Trophoblast cell (in vitro differentiated cells and primary cell): ENCODE results near the gene TMEM232.

Experiments
- DNase-seq, 2 donors: peaks; one replicate each; pipeline ENCODE4 v3.0.0-alpha.2; 2016
- H2AFZ ChIP-seq: 2 replicates; pipeline ENCODE4 v1.6.1; 2013; ENCODE audit warnings: low read length, moderate library complexity, mild to moderate bottlenecking; ENCODE audit not compliant: insufficient read depth, poor library complexity
- H2AK5ac ChIP-seq: 2 replicates; pipeline ENCODE4 v1.6.1; 2013; ENCODE audit warnings: mild to moderate bottlenecking, low read length
- H2BK120ac ChIP-seq: 2 replicates; pipeline ENCODE4 v1.6.1; 2013; ENCODE audit warnings: low read length, mild to moderate bottlenecking, moderate library complexity; ENCODE audit not compliant: insufficient read depth, poor library complexity
- H2BK12ac ChIP-seq: 2 replicates; pipeline ENCODE4 v1.6.1; 2013; ENCODE audit warnings: mild to moderate bottlenecking, low read length, moderate library complexity
- H2BK5ac ChIP-seq: 2 replicates; pipeline ENCODE4 v1.6.1; 2013; ENCODE audit warnings: low read length, low read depth, moderate library complexity, mild to moderate bottlenecking; ENCODE audit not compliant: poor library complexity
- H3K14ac ChIP-seq: 2 replicates; pipeline ENCODE4 v1.6.1; 2013; ENCODE audit warnings: mild to moderate bottlenecking, low read length
- H3K18ac ChIP-seq: 2 replicates; pipeline ENCODE4 v1.6.1; 2013; ENCODE audit warnings: mild to moderate bottlenecking, low read length
- H3K23ac ChIP-seq: 2 replicates; pipeline ENCODE4 v1.6.1; 2013; ENCODE audit warnings: low read length
- H3K27ac ChIP-seq: 2 replicates; pipeline ENCODE4 v1.5.1; 2013; ENCODE audit warnings: low read depth, mild to moderate bottlenecking, inconsistent platforms, low read length, moderate library complexity
- H3K27me3 ChIP-seq: 2 replicates; pipeline ENCODE4 v1.6.1; 2013; ENCODE audit warnings: inconsistent platforms, mild to moderate bottlenecking, low read length, moderate library complexity; ENCODE audit not compliant: insufficient read depth
- H3K36me3 ChIP-seq, 2 experiments: 1 replicate in 1 of 2; 2 replicates in 1 of 2; pipeline ENCODE4 v1.6.1; 2013; ENCODE audit warnings: low read length in 2 of 2, mild to moderate bottlenecking in 2 of 2, moderate library complexity in 1 of 2; ENCODE audit not compliant: insufficient read depth in 2 of 2, control insufficient read depth in 1 of 2
- H3K4ac ChIP-seq: 2 replicates; pipeline ENCODE4 v1.6.1; 2013; ENCODE audit warnings: low read depth, mild to moderate bottlenecking, low read length, moderate library complexity
- H3K4me1 ChIP-seq, 2 experiments: 1 replicate in 1 of 2; 2 replicates in 1 of 2; pipeline ENCODE4 v1.6.1; 2013; ENCODE audit warnings: low read length in 2 of 2, mild to moderate bottlenecking in 2 of 2, moderate library complexity in 1 of 2; ENCODE audit not compliant: insufficient read depth in 2 of 2, control insufficient read depth in 1 of 2
- H3K4me2 ChIP-seq: 2 replicates; pipeline ENCODE4 v1.6.1; 2013; ENCODE audit warnings: inconsistent platforms, mild to moderate bottlenecking, low read length, moderate library complexity
- H3K4me3 ChIP-seq: 2 replicates; pipeline ENCODE4 v1.5.1; 2013; ENCODE audit warnings: mild to moderate bottlenecking, low read depth, low read length, inconsistent platforms
- H3K79me1 ChIP-seq: one replicate; pipeline ENCODE4 v1.6.1; 2013; ENCODE audit warnings: low read length
- H3K79me2 ChIP-seq: 2 replicates; pipeline ENCODE4 v1.6.1; 2013; ENCODE audit warnings: low read length, mild to moderate bottlenecking; ENCODE audit not compliant: control insufficient read depth, insufficient read depth, poor library complexity
- H3K9ac ChIP-seq: 2 replicates; pipeline ENCODE4 v1.6.1; 2013; ENCODE audit warnings: mild to moderate bottlenecking, low read length
- H3K9me3 ChIP-seq: 2 replicates; pipeline ENCODE4 v1.6.1; 2013; ENCODE audit warnings: low read depth, mild to moderate bottlenecking, control low read depth, inconsistent platforms, low read length; ENCODE audit not compliant: insufficient read depth
- H4K12ac ChIP-seq: 2 replicates; pipeline ENCODE4 v1.6.1; 2013; ENCODE audit warnings: low read depth, mild to moderate bottlenecking, low read length, moderate library complexity
- H4K8ac ChIP-seq: 2 replicates; pipeline ENCODE4 v1.6.1; 2013; ENCODE audit warnings: low read depth, mild to moderate bottlenecking, low read length, moderate library complexity
- H4K91ac ChIP-seq: one replicate; pipeline ENCODE4 v1.6.1; 2013; ENCODE audit warnings: low read depth, mild to moderate bottlenecking, low read length, moderate library complexity
- WGBS: extraction: QIAGEN DNeasy Blood & Tissue Kit; methylation state at CpG from one replicate; pipeline ENCODE4 v1.1.7; 2013; ENCODE audit warnings: missing lambda C conversion rate; ENCODE audit not compliant: insufficient read length, insufficient coverage; ENCODE audit errors: extremely low coverage; 5-methylcytosine and 5-hydroxymethylcytosine counted together

The TMEM232 gene

GRCh38 chr5:110727025-110727314 lies 499 bp upstream of the TMEM232 start:
- no peak overlapping the region for H2AK5ac ChIP-seq
- H3K4me2 ChIP-seq = peak overlapping the region; percentile 92
- no CpG with 5 or more reads among the region's 5 CpGs for WGBS
- H3K9me3 ChIP-seq = peaks cover 3% of the 10 kb centered on the region
- H2BK5ac ChIP-seq = no peak overlapping the region
- no peak overlapping the region for H3K4ac ChIP-seq
- no peaks in the 10 kb centered on the region for H3K79me1 ChIP-seq
- no peaks in the 10 kb centered on the region for H3K79me2 ChIP-seq
- no peak overlapping the region for H3K18ac ChIP-seq
- no peak overlapping the region for H4K12ac ChIP-seq
- H2BK120ac ChIP-seq = no peak overlapping the region
- no peak overlapping the region for H3K14ac ChIP-seq
- H3K4me1 ChIP-seq = no peaks in the 10 kb centered on the region
- no peaks in the 10 kb centered on the region for H3K36me3 ChIP-seq
- H2BK12ac ChIP-seq = no peak overlapping the region
- H3K27me3 ChIP-seq = no peaks in the 10 kb centered on the region
- H2AFZ ChIP-seq = no peak overlapping the region
- H3K23ac ChIP-seq = no peak overlapping the region
- no peak overlapping the region for H4K91ac ChIP-seq
- DNase-seq = peak in 1 of 2 donors; percentile 18
- H3K4me3 ChIP-seq = no peak overlapping the region
- H3K27ac ChIP-seq = no peak overlapping the region
- H4K8ac ChIP-seq = no peak overlapping the region
- no peak overlapping the region for H3K9ac ChIP-seq

GRCh38 chr5:110718311-110718710 lies 8.2 kb downstream of the TMEM232 start:
- no peak overlapping the region for H3K14ac ChIP-seq
- H3K23ac ChIP-seq = no peak overlapping the region
- H3K79me2 ChIP-seq = no peaks in the 10 kb centered on the region
- no peak overlapping the region for H2BK12ac ChIP-seq
- no peak overlapping the region for H4K91ac ChIP-seq
- H3K36me3 ChIP-seq = no peaks in the 10 kb centered on the region
- H3K4me2 ChIP-seq = no peak overlapping the region
- H3K9ac ChIP-seq = no peak overlapping the region
- no peak overlapping the region for H2BK120ac ChIP-seq
- no peak overlapping the region for H4K12ac ChIP-seq
- H3K9me3 ChIP-seq = no peaks in the 10 kb centered on the region
- H2AFZ ChIP-seq = no peak overlapping the region
- H4K8ac ChIP-seq = no peak overlapping the region
- no CpG with 5 or more reads among the region's 2 CpGs for WGBS
- H3K4me3 ChIP-seq = no peak overlapping the region
- H3K79me1 ChIP-seq = no peaks in the 10 kb centered on the region
- no peak overlapping the region for H2AK5ac ChIP-seq
- no peak overlapping the region for H3K18ac ChIP-seq
- no peak overlapping the region for H3K27ac ChIP-seq
- no peaks in the 10 kb centered on the region for H3K27me3 ChIP-seq
- no peak for DNase-seq
- H3K4ac ChIP-seq = no peak overlapping the region
- H3K4me1 ChIP-seq = no peaks in the 10 kb centered on the region
- no peak overlapping the region for H2BK5ac ChIP-seq

GRCh38 chr5:110716247-110717245 lies 9.9 kb downstream of the TMEM232 start:
- WGBS = no CpG with 5 or more reads among the region's 5 CpGs
- H2BK5ac ChIP-seq = no peak overlapping the region
- no peak overlapping the region for H3K23ac ChIP-seq
- H3K4me3 ChIP-seq = no peak overlapping the region
- no peaks in the 10 kb centered on the region for H3K79me1 ChIP-seq
- H3K27ac ChIP-seq = no peak overlapping the region
- H2BK120ac ChIP-seq = no peak overlapping the region
- no peak overlapping the region for H3K18ac ChIP-seq
- H4K8ac ChIP-seq = no peak overlapping the region
- DNase-seq = peak in 1 of 2 donors; percentile 34
- no peak overlapping the region for H4K12ac ChIP-seq
- H3K79me2 ChIP-seq = no peaks in the 10 kb centered on the region
- H3K27me3 ChIP-seq = no peaks in the 10 kb centered on the region
- no peak overlapping the region for H2AK5ac ChIP-seq
- no peak overlapping the region for H3K4ac ChIP-seq
- no peak overlapping the region for H2BK12ac ChIP-seq
- H3K4me1 ChIP-seq = no peaks in the 10 kb centered on the region
- no peaks in the 10 kb centered on the region for H3K36me3 ChIP-seq
- H3K14ac ChIP-seq = no peak overlapping the region
- no peak overlapping the region for H2AFZ ChIP-seq
- H3K4me2 ChIP-seq = no peak overlapping the region
- no peak overlapping the region for H3K9ac ChIP-seq
- H4K91ac ChIP-seq = no peak overlapping the region
- H3K9me3 ChIP-seq = no peaks in the 10 kb centered on the region

GRCh38 chr5:110707260-110707844 lies 19.1 kb downstream of the TMEM232 start:
- Histone ChIP-seq H3K27ac (no peak overlapping the region), H3K18ac (no peak overlapping the region), H3K4me2 (no peak overlapping the region), H2AK5ac (no peak overlapping the region), H3K14ac (no peak overlapping the region), H3K9ac (no peak overlapping the region), H3K4ac (no peak overlapping the region), H2BK120ac (no peak overlapping the region), H3K79me1 (no peaks in the 10 kb centered on the region), H4K8ac (no peak overlapping the region), H2AFZ (no peak overlapping the region), H3K4me1 (no peaks in the 10 kb centered on the region), H3K9me3 (no peaks in the 10 kb centered on the region), H4K91ac (no peak overlapping the region), H3K23ac (no peak overlapping the region), H3K79me2 (no peaks in the 10 kb centered on the region), H3K36me3 (no peaks in the 10 kb centered on the region), H3K27me3 (no peaks in the 10 kb centered on the region), H2BK12ac (no peak overlapping the region), H2BK5ac (no peak overlapping the region), H4K12ac (no peak overlapping the region), H3K4me3 (no peak overlapping the region)
- DNase-seq = no peak
- no CpG with 5 or more reads among the region's 3 CpGs for WGBS
